ENCODE data around the gene FAM168A. TPM values are rescaled to one million over a fixed set of nuclear protein-coding genes. Genes with fewer than 3 reads are reported as not detected.

The FAM168A gene
- polyA plus RNA-seq, 3 donors from 2014 or later = 1.3 to 3.1 (median 1.3) TPM

DNA sequence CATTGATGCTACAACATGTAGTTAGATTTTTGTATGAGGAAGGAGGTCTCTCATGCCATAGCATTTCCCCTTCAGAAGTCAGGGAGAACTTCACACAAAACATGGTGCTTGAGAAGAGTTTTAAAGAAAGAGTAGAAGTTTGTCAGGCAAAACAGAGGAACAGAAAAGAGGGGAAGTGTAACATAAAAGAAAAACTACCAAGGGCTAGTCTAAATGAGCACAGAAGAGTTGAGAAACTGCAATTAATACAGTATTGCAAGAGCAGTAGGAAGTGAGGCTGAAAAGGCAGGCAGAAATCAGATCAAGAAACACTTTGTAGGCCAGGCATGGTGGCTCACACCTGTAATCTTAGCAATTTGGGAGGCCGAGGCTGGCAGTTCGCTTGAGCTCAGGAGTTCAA is 61.0 kb downstream of the FAM168A start:
- Mint-ChIP-seq H3K27me3 (ENCODE audit: low read depth in 3 of 3) (no peaks in the 10 kb centered on the region), H3K9me3 (no peaks in the 10 kb centered on the region), H3K4me3 (no peak overlapping the region), H3K36me3 (peaks cover 0 to 4% (median 0%) of the 10 kb centered on the region in 3 donors), H3K4me1 (peaks cover 25 to 34% of the 10 kb centered on the region in 2 donors), H3K27ac (peak overlapping the region in 4 of 6 donors; percentile 1 to 46 (median 10))
- no peak for DNase-seq

DNA sequence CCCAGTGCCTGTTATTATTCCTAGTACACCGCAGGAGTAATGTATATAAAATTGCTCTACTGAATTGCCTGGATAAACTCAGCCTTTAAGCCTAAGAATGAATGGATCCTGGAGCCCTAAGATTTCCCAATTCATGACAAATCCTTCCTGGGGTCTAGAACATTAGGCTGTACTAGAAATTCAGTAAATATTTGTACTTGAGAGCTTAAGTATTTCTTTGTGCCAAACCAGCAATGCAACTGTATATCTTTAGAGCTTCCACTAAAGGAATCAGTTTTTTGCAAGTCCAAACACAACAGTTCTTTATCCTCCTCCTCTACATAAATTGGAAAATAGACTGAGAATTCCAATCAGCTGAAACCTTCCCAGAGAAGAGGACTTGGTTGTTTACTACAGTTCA is 65.6 kb downstream of the FAM168A start:
- Mint-ChIP-seq H3K4me3 (no peak overlapping the region), H3K9me3 (no peaks in the 10 kb centered on the region), H3K4me1 (peaks cover 21 to 31% of the 10 kb centered on the region in 2 donors), H3K27ac (no peak overlapping the region), H3K27me3 (ENCODE audit: low read depth in 3 of 3) (no peaks in the 10 kb centered on the region), H3K36me3 (peaks cover 0 to 4% (median 0%) of the 10 kb centered on the region in 3 donors)
- DNase-seq = no peak

DNA sequence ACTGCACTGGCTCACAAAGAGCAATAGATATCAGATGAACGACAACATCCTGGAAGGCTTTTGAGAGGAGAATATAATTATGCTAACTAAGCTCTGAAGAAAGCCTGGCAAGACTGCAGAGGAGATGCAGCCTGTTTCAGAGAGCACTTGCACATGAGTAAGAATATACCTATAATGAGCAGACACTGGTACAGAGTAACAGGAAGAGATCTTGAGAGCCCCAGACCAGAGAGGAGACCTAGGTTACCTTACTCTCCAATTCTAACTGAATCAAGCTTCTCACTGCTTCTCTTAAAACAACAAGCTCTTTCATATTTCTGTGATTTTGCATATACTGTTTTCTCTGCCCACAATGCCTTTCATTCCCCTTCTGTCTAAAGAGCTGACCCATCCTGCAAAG is 66.5 kb downstream of the FAM168A start:
- H3K4me3 Mint-ChIP-seq = no peak overlapping the region
- peaks cover 24 to 40% of the 10 kb centered on the region in 2 donors for H3K4me1 Mint-ChIP-seq
- peak overlapping the region in 2 of 6 donors; percentile 9 to 18 for H3K27ac Mint-ChIP-seq
- no peak for DNase-seq
- no peaks in the 10 kb centered on the region for H3K9me3 Mint-ChIP-seq
- H3K36me3 Mint-ChIP-seq = no peaks in the 10 kb centered on the region
- H3K27me3 Mint-ChIP-seq (ENCODE audit: low read depth in 3 of 3) = no peaks in the 10 kb centered on the region

DNA sequence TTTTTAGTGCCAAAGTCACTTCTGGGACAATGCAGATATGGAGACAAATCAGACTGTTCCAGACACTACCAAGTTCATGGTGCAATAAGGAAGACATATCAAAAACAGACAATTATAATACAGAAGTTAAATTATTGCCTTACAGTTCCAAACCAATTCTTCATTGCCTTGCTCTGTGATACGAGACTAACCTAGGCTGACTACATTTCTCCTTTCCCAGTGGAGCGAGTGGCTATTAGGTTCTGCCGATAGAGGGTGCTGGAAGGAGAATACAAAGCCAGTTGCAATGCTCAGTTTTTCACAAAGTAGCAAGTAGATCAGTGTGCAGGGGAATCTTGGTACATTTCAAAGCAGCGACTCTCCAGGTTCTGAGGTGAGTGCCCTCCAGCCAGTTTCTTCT is 67.8 kb downstream of the FAM168A start:
- DNase-seq = no peak
- Mint-ChIP-seq H3K4me1 (peaks cover 24 to 42% of the 10 kb centered on the region in 2 donors), H3K27me3 (ENCODE audit: low read depth in 3 of 3) (no peaks in the 10 kb centered on the region), H3K27ac (peak overlapping the region in 2 of 6 donors; percentile 37 to 69), H3K9me3 (no peaks in the 10 kb centered on the region), H3K4me3 (no peak overlapping the region), H3K36me3 (no peaks in the 10 kb centered on the region)

DNA sequence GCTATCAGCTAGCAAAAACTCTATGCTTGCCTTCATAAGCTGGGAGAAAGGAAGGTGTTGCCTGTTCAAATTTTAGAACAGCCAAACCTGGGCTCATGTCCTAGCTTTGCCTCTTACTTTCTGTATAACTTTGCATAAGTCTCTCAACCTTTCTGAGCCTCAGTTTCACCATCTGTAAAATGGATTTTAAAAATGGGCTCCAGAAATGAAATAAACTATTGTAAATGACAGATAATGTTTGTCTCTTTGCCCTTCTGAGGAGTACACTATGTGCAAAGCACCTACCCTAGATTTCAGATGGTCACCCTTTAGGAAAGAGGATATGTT is 68.7 kb downstream of the FAM168A start:
- no peak for DNase-seq
- Mint-ChIP-seq H3K36me3 (no peaks in the 10 kb centered on the region), H3K4me3 (peak overlapping the region in 2 of 5 donors; percentile 18 to 76), H3K27ac (peak overlapping the region in 4 of 6 donors; percentile 23 to 74 (median 39)), H3K9me3 (no peaks in the 10 kb centered on the region), H3K27me3 (ENCODE audit: low read depth in 3 of 3) (no peaks in the 10 kb centered on the region), H3K4me1 (peaks cover 24 to 42% of the 10 kb centered on the region in 2 donors)

DNA sequence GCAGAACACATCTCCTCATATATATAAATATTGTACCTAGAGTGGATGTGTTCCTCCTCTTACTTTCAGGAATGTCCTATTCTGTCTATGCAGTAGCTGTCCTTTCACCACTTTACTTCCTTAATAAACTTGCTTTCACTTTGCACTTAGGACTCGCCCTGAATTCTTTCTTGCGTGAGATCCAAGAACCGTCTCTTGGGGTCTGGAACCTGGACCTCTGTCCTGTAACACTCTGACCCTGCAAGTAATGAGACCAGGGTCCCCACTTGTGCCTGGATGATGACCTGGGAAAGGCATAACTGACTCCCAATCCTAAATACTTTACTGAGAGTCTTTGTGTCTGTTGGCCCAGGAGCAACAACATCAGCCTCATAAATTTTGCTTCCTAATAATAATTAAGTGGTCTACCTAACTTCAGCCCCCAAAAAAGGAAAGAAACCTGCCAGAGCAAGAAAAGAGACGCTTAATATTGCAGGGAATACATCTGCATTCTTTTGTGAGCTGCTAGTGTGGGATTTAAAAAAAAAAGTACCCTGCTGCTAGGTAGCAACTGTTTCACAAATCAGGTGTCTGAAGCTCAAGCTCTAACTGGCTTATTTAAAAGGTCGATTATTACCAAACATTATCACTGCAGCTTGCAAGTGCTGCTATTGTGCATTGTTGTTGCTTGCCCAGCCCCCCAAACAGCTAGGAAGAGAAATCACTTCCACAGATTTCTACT is 69.3 kb downstream of the FAM168A start:
- Mint-ChIP-seq H3K27ac (peak overlapping the region in 4 of 6 donors; percentile 21 to 74 (median 33)), H3K4me3 (peak overlapping the region; percentile 53 to 76 (median 63)), H3K27me3 (ENCODE audit: low read depth in 3 of 3) (no peaks in the 10 kb centered on the region), H3K4me1 (peaks cover 24 to 42% of the 10 kb centered on the region in 2 donors), H3K9me3 (no peaks in the 10 kb centered on the region), H3K36me3 (no peaks in the 10 kb centered on the region)
- peak in 1 of 3 donors; percentile 5 for DNase-seq

DNA sequence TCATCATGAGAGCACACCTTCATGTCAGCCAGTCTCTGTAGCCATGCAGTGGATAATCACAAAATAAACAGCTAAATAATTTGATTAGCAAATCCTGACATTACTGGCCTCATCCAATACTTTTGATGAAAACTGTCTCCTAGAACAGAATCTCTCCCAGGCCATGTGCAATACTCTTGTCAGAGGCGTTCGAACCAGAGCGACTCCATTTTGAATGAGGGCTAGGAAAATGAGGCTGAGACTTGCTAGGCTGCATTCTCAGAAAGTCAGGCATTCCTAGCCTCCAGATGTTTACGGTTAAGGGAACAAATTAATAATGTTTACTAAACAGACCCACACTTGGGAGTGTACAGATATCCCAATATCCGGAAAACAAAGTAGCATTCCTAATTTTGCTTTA is 69.9 kb downstream of the FAM168A start:
- Mint-ChIP-seq H3K27me3 (ENCODE audit: low read depth in 3 of 3) (no peaks in the 10 kb centered on the region), H3K4me1 (peaks cover 25 to 42% of the 10 kb centered on the region in 2 donors), H3K27ac (peak overlapping the region in 1 of 6 donors; percentile 74), H3K36me3 (no peaks in the 10 kb centered on the region), H3K4me3 (no peak overlapping the region), H3K9me3 (no peaks in the 10 kb centered on the region)
- DNase-seq = no peak

DNA sequence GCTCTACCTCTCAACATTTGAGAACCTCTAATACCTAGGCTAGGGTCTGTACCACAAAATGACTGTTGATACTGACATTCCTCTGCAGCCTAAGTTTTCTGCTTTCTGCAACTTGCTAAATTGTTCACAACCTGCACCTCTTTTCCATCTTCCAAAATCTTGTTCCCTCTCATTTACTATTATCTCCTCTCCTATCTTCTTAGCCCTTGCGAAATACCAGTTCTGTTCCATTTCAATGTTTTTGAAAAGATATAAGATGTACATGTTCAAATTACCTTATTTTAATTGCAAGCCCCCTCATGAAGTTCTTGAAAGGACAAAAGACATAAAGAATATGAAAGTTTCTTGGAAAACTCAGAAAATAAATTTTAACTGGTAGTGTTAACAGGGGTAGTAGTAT is 72.3 kb downstream of the FAM168A start:
- Mint-ChIP-seq H3K27ac (peak overlapping the region in 1 of 6 donors; percentile 48), H3K9me3 (no peaks in the 10 kb centered on the region), H3K27me3 (ENCODE audit: low read depth in 3 of 3) (no peaks in the 10 kb centered on the region), H3K36me3 (no peaks in the 10 kb centered on the region), H3K4me3 (no peak overlapping the region), H3K4me1 (peaks cover 32 to 48% of the 10 kb centered on the region in 2 donors)
- no peak for DNase-seq

DNA sequence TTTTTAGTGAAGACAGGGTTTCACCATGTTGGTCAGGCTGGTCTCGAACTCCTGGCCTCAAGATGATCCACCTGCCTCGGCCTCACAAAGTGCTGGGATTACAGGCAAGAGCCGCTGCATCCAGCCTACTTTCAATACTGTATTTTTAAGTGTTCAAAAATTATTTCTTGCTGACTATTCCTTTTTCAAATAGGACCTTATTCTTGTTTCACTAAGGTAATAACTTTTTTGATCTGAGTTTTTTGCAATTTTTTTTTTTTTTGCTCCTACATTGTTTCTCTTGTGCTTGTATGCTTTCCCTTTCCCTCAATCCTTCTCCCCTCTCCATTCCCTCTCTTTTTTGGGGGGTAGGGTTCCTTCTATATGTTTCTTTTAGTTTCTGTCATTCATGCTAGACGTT is 73.1 kb downstream of the FAM168A start:
- Mint-ChIP-seq H3K27me3 (ENCODE audit: low read depth in 3 of 3) (no peaks in the 10 kb centered on the region), H3K4me3 (no peak overlapping the region), H3K4me1 (peaks cover 30 to 52% of the 10 kb centered on the region in 2 donors), H3K36me3 (no peaks in the 10 kb centered on the region), H3K9me3 (no peaks in the 10 kb centered on the region), H3K27ac (no peak overlapping the region)
- no peak for DNase-seq

DNA sequence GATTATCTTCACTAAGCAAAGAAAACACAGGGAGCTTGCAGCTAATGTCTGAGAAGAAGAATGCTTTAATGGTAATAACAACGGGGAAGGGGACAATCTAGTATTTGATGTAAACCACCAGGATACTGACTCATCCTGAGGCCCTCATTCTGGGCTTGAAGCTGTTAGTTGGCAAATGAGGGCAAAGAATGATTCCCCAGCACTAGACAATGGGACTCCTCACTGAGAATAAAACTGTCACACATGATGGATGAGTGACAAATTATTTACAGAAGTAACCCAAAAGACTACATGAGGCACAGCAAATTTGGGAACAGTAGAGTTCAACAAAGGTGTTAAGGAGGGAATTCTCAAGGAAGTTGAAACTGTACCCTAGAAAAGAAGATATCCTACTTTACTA is 76.3 kb downstream of the FAM168A start:
- no peaks in the 10 kb centered on the region for H3K27me3 Mint-ChIP-seq (ENCODE audit: low read depth in 3 of 3)
- H3K36me3 Mint-ChIP-seq = no peaks in the 10 kb centered on the region
- H3K27ac Mint-ChIP-seq = peak overlapping the region in 1 of 6 donors; percentile 18
- no peak for DNase-seq
- H3K4me3 Mint-ChIP-seq = no peak overlapping the region
- H3K9me3 Mint-ChIP-seq = no peaks in the 10 kb centered on the region
- peaks cover 24 to 48% of the 10 kb centered on the region in 2 donors for H3K4me1 Mint-ChIP-seq

DNA sequence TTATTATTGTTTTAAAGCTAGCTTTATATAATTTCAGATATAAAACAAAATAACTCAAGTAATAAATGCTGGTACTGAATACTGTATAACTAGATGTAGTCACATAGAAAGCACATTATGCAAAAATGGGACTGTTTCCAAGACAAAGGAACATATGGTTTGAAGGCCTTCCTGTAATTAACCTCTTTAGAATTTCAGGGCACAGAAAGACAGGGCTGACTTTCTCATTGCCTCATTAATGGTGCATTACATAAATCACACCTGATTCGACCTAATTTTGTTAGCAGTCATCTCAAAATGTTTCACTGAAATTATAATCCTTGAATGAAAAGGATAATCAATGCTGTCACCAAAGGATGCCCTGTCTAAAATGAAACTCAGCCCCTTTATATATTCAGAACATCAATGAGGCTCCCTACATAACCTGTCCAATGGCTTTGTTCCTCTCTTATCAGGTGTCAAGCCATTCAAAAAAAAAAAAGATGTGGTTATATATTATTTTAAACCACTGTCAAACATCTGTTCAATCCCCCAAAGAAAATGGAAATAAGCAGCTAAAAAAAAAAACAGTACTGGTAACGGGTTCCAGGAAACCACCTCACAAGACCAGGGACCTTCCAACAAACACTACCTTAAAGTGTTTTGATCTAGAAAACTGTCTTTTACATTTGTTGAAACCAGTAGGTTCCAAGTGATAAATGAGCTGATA is 77.4 kb downstream of the FAM168A start:
- H3K4me1 Mint-ChIP-seq = peaks cover 24 to 45% of the 10 kb centered on the region in 2 donors
- peak overlapping the region in 2 of 6 donors; percentile 12 to 68 for H3K27ac Mint-ChIP-seq
- H3K36me3 Mint-ChIP-seq = no peaks in the 10 kb centered on the region
- no peaks in the 10 kb centered on the region for H3K27me3 Mint-ChIP-seq (ENCODE audit: low read depth in 3 of 3)
- no peaks in the 10 kb centered on the region for H3K9me3 Mint-ChIP-seq
- H3K4me3 Mint-ChIP-seq = no peak overlapping the region
- DNase-seq = no peak

DNA sequence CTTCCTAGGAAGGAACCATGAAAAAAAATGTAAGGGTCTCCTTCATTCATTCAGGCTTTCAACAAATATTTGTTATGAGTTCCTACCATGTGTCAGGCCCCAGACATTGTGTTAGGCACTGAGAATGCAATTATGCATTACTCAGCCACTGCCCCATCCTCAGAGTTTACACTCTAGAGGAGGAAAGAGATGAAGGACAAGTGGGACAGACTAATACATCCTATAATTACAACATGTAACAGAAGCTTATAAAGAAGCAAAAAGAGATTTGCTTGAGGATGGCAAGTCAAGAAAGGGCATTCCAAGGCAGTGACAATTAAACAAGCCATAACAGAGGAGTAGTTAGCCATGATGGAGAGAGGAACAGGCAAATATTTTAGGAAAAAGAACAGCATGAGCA is 78.6 kb downstream of the FAM168A start:
- no peak for DNase-seq
- Mint-ChIP-seq H3K4me1 (peaks cover 24 to 45% of the 10 kb centered on the region in 2 donors), H3K27me3 (ENCODE audit: low read depth in 3 of 3) (no peaks in the 10 kb centered on the region), H3K36me3 (peaks cover 0 to 5% (median 0%) of the 10 kb centered on the region in 3 donors), H3K9me3 (no peaks in the 10 kb centered on the region), H3K4me3 (no peak overlapping the region), H3K27ac (peak overlapping the region in 1 of 6 donors; percentile 58)

DNA sequence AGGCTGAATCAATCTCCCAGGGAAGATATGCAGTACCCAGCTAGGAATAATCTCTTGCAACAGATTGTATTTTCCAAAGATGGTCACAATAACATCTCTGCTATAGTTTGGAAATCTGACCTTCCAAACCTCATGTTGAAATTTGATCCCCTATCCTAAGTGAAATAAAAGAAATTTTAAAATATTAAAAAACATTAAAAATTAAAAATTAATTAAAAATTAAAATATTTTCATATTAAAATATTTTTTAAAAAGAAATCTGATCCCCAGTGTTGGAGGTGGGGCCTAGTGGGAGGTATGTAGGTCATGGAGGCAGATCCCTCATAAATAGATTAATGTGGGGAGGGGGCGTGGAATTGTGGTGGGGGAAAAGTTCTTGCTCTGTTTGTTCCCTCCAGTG is 79.7 kb downstream of the FAM168A start:
- H3K4me1 Mint-ChIP-seq = peaks cover 22 to 45% of the 10 kb centered on the region in 2 donors
- H3K27me3 Mint-ChIP-seq (ENCODE audit: low read depth in 3 of 3) = no peaks in the 10 kb centered on the region
- H3K27ac Mint-ChIP-seq = no peak overlapping the region
- peaks cover 0 to 5% (median 0%) of the 10 kb centered on the region in 3 donors for H3K36me3 Mint-ChIP-seq
- no peak for DNase-seq
- no peak overlapping the region for H3K4me3 Mint-ChIP-seq
- H3K9me3 Mint-ChIP-seq = no peaks in the 10 kb centered on the region

DNA sequence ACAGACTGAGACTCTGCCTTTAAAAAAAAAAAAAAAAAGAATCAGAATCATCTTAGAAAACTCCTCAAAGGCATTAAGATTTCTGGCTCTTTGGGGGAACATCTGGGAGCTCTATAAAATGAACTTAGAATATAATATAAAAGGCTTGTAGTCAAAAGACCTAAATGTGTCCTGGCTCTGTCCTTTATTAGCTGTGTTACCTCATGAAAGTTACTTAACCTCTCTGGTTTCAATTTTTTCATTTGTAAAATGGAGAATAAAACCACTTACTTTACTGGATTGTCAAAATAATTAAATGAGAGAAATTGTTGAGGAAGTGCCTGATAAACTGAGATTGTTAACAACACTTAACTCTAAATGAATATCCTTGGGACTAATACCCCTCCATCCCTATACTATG is 81.8 kb downstream of the FAM168A start:
- no peak for DNase-seq
- Mint-ChIP-seq H3K4me1 (peaks cover 20 to 35% of the 10 kb centered on the region in 2 donors), H3K36me3 (peaks cover 0 to 5% (median 0%) of the 10 kb centered on the region in 3 donors), H3K9me3 (no peaks in the 10 kb centered on the region), H3K27ac (no peak overlapping the region), H3K27me3 (ENCODE audit: low read depth in 3 of 3) (no peaks in the 10 kb centered on the region), H3K4me3 (no peak overlapping the region)
